IPS-15b (cell line): ENCODE results near the gene AJAP1.

Source experiments
- H3K27me3 ChIP-seq: one replicate; pipeline ENCODE4 v1.6.1; 2013; ENCODE audit warnings: low read length; ENCODE audit not compliant: control insufficient read depth, insufficient read depth
- H3K36me3 ChIP-seq: one replicate; pipeline ENCODE4 v1.6.1; 2013; ENCODE audit warnings: low read length; ENCODE audit not compliant: control insufficient read depth, insufficient read depth
- H3K4me1 ChIP-seq: one replicate; pipeline ENCODE4 v1.6.1; 2013; ENCODE audit warnings: mild to moderate bottlenecking, low read length; ENCODE audit not compliant: control insufficient read depth, insufficient read depth
- H3K4me3 ChIP-seq: one replicate; pipeline ENCODE4 v1.5.1; 2013; ENCODE audit warnings: low read depth, low read length
- H3K9ac ChIP-seq: one replicate; pipeline ENCODE4 v1.6.1; 2013; ENCODE audit warnings: low read depth, mild to moderate bottlenecking, low read length
- H3K9me3 ChIP-seq: one replicate; pipeline ENCODE4 v1.6.1; 2013; ENCODE audit warnings: mild to moderate bottlenecking, low read length; ENCODE audit not compliant: control insufficient read depth, insufficient read depth

AJAP1 gene

DNA sequence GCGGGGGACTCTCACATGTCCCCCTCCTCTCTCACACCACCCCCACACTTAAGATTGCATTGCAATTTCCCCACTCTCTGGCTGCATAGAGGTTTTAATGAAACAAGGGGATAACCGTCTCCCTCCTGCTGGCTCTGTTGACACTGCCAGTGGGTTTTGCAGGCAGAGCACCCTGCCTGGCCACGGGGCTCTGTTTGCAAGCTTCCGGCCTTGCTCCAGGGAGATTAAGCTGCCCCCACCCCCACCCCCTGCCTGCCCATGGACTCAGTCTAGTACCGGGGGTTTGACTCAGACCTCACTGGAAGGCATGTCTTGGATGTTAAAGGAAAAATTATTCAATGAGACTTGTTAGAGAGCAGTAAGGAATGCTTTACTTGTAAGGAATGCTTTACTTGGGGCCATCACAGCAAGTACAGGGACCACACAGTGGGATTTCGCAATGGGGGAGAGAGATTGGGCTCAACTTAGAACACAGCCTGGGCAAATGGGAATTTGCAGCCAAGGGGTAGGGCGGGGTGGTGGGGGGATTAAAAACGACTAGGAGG is 101.0 kb downstream of the AJAP1 start:
- Histone ChIP-seq H3K9ac (no peak overlapping the region), H3K9me3 (no peaks in the 10 kb centered on the region)

DNA sequence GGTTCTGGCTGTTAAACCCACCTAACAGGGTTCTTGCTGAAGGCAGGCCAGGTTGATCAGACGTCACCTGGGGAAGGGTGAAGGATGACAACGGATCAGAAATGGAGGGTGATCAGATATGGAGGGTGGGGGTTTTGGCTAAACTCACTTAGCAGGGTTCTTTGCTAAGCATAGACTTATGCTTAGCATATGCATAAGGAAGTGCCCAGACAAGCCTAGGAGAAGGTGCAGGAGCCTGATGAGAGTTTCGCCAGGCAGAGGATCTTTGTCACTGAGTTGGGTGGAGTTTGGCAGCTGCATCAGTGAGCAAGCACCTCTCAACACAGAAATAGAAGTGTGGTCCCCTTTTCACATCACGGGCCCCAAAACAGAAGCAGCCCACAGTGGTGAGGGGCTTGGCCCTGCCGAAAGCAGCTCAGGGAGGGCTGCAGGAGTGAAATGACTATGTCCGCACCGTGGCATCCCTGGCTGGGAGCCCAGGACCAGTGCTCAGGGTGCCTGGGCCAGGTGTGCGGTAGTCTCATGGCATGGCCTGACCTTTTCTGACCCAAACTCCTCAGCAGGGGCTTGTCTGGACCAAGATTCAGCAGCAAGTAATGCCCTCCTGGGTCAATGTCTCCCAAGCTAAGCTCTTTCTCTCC is 101.6 kb downstream of the AJAP1 start:
- Histone ChIP-seq H3K36me3 (no peaks in the 10 kb centered on the region), H3K4me1 (peaks cover 18% of the 10 kb centered on the region), H3K9me3 (no peaks in the 10 kb centered on the region), H3K4me3 (peak overlapping the region; percentile 5), H3K27me3 (no peaks in the 10 kb centered on the region), H3K9ac (no peak overlapping the region)

More for the DNA sequence above, 101.0 kb downstream of the AJAP1 start:
- H3K36me3 ChIP-seq, result no peaks in the 10 kb centered on the region
- peaks cover 18% of the 10 kb centered on the region for H3K4me1 ChIP-seq
- no peaks in the 10 kb centered on the region for H3K27me3 ChIP-seq
- no peak overlapping the region for H3K4me3 ChIP-seq

DNA sequence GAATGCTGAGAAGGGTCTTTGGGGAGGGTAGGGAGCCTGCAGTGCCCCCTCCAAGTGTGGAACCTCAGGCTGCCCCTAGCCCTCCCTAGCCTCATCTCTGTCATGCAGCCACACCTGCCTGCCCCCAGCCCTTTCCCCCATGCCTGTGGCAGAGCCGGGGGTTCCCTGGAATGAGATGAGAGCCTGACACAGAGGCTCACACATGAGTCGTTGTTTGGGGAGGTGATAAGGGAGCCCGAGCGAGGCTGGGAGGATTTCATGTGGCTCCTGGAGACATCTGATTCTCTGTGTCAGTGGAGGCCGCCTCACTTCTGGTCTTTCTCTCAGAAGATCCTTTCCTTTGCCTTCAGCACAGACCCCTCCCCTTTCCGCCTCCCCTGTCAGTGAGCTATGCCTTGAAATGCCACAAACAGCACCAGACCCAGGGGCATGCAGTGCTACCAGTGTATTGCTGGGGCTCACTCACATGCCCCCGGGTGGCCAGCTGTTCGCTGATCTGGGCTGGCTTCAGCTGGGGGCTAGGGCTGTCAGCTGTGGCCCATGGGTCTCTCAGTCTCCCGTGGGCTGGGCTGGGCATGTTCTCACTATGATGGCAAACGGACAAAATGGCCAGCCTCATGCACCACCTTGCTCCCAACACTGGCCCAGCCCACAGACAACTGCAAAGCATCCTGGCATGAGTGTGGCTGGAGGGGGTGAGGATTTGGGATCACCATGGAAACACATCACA is 102.6 kb downstream of the AJAP1 start:
- no peak overlapping the region for H3K4me3 ChIP-seq

DNA sequence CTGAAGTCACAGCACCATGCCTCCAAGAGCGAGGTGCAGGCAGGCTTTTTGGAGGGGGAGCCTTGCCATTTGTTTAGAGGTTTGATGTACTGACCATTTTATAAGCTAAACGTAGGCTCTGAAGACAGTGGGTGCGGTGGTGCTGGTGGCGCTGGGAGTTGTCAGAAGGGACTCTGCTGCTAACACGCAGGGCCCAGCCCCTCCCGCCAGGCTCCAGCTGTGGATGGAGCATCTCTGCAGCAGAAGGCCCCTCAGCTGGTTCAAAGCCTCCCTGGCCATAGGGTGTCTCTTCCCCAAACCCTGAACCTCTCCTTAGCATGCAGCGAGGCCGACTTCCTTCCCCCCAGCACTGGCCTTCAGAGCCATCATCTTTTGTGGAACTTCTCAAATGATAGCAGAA is 105.3 kb downstream of the AJAP1 start:
- Histone ChIP-seq H3K9ac (no peak overlapping the region), H3K36me3 (no peaks in the 10 kb centered on the region), H3K4me3 (no peak overlapping the region), H3K9me3 (no peaks in the 10 kb centered on the region), H3K4me1 (peaks cover 17% of the 10 kb centered on the region), H3K27me3 (no peaks in the 10 kb centered on the region)

More for the DNA sequence above, 102.6 kb downstream of the AJAP1 start:
- no peaks in the 10 kb centered on the region for H3K9me3 ChIP-seq
- H3K4me1 ChIP-seq, result peaks cover 18% of the 10 kb centered on the region
- no peaks in the 10 kb centered on the region for H3K36me3 ChIP-seq
- H3K9ac ChIP-seq, result peak overlapping the region; percentile 18
- H3K27me3 ChIP-seq, result no peaks in the 10 kb centered on the region

DNA sequence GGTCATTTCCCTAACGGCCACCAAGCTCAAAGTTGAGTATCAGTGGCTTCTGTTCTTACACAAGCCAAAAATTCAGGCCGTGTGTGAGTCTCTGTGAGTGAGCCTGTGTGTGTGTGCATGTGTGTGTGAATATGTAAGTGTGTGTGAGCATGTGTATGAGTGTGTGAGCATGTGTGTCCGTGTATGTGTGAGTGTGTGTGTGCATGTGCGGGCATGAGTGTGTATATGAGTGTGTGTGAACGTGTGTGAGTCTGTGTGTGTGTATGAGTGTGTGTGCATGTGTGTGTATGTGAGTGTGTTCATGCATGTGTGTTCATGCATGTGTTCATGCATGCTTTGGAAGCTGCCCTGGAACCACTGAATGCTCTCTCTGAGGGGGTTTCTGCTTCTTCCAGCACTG is 105.7 kb downstream of the AJAP1 start:
- Histone ChIP-seq H3K4me3 (no peak overlapping the region), H3K27me3 (no peaks in the 10 kb centered on the region), H3K9me3 (no peaks in the 10 kb centered on the region), H3K36me3 (no peaks in the 10 kb centered on the region), H3K9ac (no peak overlapping the region), H3K4me1 (peaks cover 13% of the 10 kb centered on the region)

DNA sequence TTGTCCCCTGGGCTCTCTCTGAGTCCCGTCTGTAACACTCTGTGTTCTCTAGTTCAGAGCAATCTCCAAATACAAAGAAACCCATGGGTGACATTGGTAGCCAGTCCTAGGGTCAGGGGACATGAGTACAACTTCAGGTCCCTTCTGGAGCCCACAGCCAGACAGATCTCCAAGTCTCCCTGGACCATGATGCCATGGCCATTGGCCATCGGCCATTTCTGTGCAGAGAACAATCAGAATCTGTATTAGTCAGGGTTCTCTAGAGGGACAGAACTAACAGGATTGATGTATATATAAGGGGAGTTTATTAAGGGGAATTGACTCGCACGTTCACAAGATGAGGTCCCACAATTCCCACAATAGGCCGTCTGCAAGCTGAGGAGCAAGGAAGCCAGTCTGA is 106.9 kb downstream of the AJAP1 start:
- H3K4me1 ChIP-seq, result peaks cover 6% of the 10 kb centered on the region
- H3K4me3 ChIP-seq, result no peak overlapping the region
- no peak overlapping the region for H3K9ac ChIP-seq
- no peaks in the 10 kb centered on the region for H3K36me3 ChIP-seq
- no peaks in the 10 kb centered on the region for H3K27me3 ChIP-seq
- H3K9me3 ChIP-seq, result no peaks in the 10 kb centered on the region

DNA sequence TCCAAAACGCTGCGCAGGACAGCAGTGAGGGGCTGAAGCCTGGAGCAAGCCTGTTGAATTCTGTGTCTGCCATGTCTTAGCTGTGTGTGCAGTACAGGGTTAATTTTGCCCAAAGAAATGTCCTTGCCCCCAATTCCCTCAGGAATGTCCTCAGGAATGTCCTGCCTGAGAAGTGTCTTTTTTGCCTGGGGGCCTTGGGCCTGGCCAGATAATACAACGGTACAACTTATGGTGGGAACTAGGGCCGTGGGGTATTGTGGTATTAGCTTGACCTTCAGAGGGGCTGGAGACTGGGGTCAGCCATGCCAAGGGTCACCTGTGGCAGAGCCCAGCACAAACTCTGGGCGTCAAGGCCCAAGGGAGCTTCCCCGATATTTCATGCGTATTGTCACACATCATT is 107.7 kb downstream of the AJAP1 start:
- no peak overlapping the region for H3K9ac ChIP-seq
- no peaks in the 10 kb centered on the region for H3K27me3 ChIP-seq
- no peaks in the 10 kb centered on the region for H3K9me3 ChIP-seq
- H3K4me3 ChIP-seq, result no peak overlapping the region
- no peaks in the 10 kb centered on the region for H3K36me3 ChIP-seq
- H3K4me1 ChIP-seq, result no peaks in the 10 kb centered on the region

DNA sequence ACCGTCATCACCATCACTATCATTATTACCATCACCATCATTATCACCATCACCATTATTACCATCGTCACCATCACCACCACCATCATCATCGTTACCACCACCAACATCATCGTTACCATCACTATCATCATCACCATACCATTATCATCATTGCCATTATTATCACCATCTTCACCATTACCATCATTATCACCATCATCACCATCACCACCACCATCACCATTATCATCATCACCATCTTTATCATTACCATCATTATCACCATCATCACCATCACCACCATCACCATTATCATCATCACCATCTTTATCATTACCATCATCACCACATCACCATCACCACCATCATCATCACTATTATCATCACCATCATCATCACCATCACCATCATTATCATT is 112.9 kb downstream of the AJAP1 start:
- Histone ChIP-seq H3K9ac (no peak overlapping the region), H3K36me3 (no peaks in the 10 kb centered on the region), H3K4me1 (no peaks in the 10 kb centered on the region), H3K27me3 (no peaks in the 10 kb centered on the region), H3K4me3 (no peak overlapping the region), H3K9me3 (no peaks in the 10 kb centered on the region)

DNA sequence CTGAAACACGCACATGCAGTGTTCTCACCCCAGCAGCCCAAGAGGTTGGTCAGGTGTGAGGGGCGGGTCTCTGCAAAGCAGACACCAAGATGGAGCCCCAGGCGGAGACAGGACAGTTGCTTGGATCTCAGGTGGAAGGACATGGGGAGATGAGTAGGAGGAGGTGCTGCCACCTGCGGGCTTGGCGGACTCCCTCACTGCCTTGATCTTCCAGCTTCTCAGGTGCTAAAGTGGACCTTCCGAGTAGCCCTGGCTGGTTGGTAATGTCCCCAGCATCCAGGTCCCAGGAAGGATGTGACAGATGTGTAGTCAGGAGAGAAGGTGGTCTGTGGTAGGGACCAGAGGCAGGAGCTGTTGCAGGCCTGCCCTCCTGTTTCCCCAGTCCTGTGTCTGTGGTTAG is 114.1 kb downstream of the AJAP1 start:
- Histone ChIP-seq H3K9me3 (no peaks in the 10 kb centered on the region), H3K9ac (no peak overlapping the region), H3K4me1 (no peaks in the 10 kb centered on the region), H3K4me3 (no peak overlapping the region), H3K27me3 (no peaks in the 10 kb centered on the region), H3K36me3 (no peaks in the 10 kb centered on the region)

DNA sequence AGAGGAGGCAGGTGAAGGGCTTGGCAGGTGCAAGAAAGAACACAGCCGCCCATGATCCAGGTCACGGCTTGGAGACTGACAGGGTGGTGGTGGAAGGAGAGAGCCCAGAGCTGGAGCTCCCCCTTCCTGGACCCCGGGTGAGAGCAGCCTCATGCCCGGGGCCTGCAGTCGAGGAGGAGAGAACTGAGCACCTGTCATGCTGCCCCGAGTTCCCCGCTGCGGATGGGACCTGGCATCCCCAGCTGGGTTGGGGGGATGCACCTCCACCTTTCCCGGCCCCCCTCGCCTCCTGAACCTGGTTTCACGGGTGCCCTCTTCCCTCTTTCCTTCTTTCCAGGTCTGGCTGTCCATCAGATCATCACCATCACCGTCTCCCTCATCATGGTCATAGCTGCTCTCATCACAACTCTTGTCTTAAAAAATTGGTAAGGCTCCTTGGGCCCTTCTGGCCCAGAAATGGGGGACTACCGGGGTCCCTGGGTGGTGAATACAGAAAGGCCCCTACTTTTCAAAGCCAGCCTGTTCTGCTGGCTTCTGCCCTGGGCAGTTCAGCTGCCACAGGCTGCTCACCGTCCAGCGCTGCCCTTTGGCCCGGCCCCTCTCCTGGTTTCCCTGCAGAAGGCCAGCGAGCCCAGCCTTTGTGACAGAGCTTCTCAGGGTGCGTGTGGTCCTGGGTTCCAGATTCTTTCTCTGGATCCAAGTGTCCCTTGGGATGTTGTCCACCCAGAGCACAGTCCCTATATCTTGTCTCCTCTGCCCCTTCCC is 115.3 kb downstream of the AJAP1 start:
- Histone ChIP-seq H3K9ac (no peak overlapping the region), H3K4me1 (no peaks in the 10 kb centered on the region), H3K27me3 (no peaks in the 10 kb centered on the region), H3K4me3 (no peak overlapping the region), H3K9me3 (no peaks in the 10 kb centered on the region), H3K36me3 (no peaks in the 10 kb centered on the region)

DNA sequence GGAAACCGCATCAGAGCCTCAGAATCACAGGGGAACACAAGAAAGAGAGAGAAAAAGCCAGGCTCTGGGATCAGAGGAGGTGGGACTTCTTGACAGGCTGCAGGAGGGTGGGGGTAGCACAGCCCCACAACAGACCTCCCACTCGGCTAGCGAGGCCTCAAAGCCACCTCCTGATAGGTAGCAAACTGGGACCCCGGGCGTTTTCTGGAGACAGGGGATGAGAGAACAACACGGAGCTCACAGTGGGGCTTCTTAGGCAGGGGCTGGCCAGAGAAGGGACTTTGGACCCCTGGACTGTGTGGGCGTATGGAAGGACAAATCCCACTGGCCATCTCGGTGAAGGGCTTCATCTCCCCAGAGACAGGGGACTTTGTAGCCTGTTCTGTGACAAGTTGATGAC is 116.3 kb downstream of the AJAP1 start:
- H3K27me3 ChIP-seq, result no peaks in the 10 kb centered on the region
- H3K9ac ChIP-seq, result no peak overlapping the region

More for the DNA sequence above, 116.3 kb downstream of the AJAP1 start:
- no peaks in the 10 kb centered on the region for H3K9me3 ChIP-seq
- H3K4me3 ChIP-seq, result no peak overlapping the region
- no peaks in the 10 kb centered on the region for H3K4me1 ChIP-seq
- H3K36me3 ChIP-seq, result no peaks in the 10 kb centered on the region
